Activated naive CD8-positive, alpha-beta T cell (primary cell): ENCODE data around the gene USP4.

Source experiments
- H3K27ac Mint-ChIP-seq: one replicate; pipeline ENCODE4 v1.8.0; 2021; ENCODE audit warnings: mixed read lengths
- H3K27me3 Mint-ChIP-seq: one replicate; pipeline ENCODE4 v1.8.0; 2021; ENCODE audit warnings: mixed read lengths
- H3K36me3 Mint-ChIP-seq: one replicate; pipeline ENCODE4 v1.8.0; 2021; ENCODE audit warnings: mixed read lengths
- H3K4me1 Mint-ChIP-seq: one replicate; pipeline ENCODE4 v1.8.0; 2021; ENCODE audit warnings: low read depth, mixed read lengths
- H3K4me3 Mint-ChIP-seq: one replicate; pipeline ENCODE4 v1.8.0; 2021; ENCODE audit warnings: mild to moderate bottlenecking, mixed read lengths
- H3K9me3 Mint-ChIP-seq: one replicate; pipeline ENCODE4 v1.8.0; 2021; ENCODE audit warnings: low read depth, mixed read lengths

The USP4 gene

GRCh38 chr3:49339941-49340800 is at the start of gene USP4:
Gene USP4 (minus strand): TSS chr3:49340053. CDS start chr3:49340024, 29 bp downstream.
- Mint-ChIP-seq H3K9me3 (no peaks in the 10 kb centered on the region), H3K4me1 (peaks cover 40% of the 10 kb centered on the region), H3K36me3 (no peaks in the 10 kb centered on the region), H3K27ac (peak within 1 kb of the TSS; percentile 99), H3K4me3 (peak within 1 kb of the TSS; percentile 94), H3K27me3 (no peaks in the 10 kb centered on the region)

DNA sequence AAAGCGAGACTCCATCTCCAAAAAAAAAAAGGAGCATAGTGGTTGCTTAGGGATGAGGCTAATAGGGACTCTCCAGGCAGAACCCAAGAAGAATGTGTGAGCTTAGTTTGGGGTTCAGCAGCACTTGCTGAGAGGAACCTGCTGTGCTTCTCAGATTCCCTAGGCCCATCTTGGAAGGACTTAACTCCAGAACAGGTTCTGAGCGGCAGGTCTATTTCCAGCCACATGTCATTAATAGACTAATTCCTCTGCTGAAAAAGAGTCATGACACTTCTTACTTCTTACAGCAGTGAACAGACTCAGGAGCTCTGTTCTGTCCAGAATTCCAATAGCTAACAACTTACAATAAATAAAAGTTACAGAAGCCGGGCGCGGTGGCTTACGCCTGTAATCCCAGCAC is 49.4 kb upstream of the USP4 start:
- no peaks in the 10 kb centered on the region for H3K9me3 Mint-ChIP-seq
- no peaks in the 10 kb centered on the region for H3K27me3 Mint-ChIP-seq
- peaks cover 49% of the 10 kb centered on the region for H3K4me1 Mint-ChIP-seq
- no peak overlapping the region for H3K4me3 Mint-ChIP-seq
- no peak overlapping the region for H3K27ac Mint-ChIP-seq
- no peaks in the 10 kb centered on the region for H3K36me3 Mint-ChIP-seq

DNA sequence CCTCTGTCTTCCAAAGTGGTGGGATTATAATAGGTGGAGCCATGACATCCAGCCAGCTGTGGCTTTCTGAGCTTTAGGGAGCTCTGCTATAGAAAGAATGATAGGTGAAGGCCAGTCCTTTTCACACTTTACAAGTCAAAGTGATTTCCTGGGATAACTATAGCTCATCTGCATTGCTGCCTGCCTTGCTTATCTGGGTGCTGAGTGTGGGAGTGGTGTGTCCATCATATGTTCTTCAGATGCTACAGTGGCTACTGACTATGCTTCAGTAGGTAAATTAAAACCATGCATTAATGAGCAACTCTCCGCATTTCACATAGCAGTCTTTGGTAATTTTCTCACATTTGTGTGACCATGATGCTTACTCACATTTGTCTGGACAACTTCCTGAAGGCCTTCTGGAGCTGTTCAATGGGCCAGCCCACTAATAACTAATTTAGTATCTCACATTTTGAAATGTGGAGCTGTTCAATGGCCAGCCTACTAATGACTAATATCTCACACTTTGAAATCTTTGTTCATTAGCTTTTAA is 48.5 kb upstream of the USP4 start:
- Mint-ChIP-seq H3K27me3 (no peaks in the 10 kb centered on the region), H3K27ac (peak overlapping the region; percentile 46), H3K36me3 (no peaks in the 10 kb centered on the region), H3K4me1 (peaks cover 55% of the 10 kb centered on the region), H3K4me3 (no peak overlapping the region), H3K9me3 (no peaks in the 10 kb centered on the region)

GRCh38 chr3:49387721-49388120 is 47.9 kb upstream of the USP4 start:
- H3K27me3 Mint-ChIP-seq, result no peaks in the 10 kb centered on the region
- no peaks in the 10 kb centered on the region for H3K36me3 Mint-ChIP-seq
- H3K4me1 Mint-ChIP-seq, result peaks cover 52% of the 10 kb centered on the region
- no peak overlapping the region for H3K4me3 Mint-ChIP-seq
- H3K9me3 Mint-ChIP-seq, result no peaks in the 10 kb centered on the region
- peak overlapping the region; percentile 51 for H3K27ac Mint-ChIP-seq

DNA sequence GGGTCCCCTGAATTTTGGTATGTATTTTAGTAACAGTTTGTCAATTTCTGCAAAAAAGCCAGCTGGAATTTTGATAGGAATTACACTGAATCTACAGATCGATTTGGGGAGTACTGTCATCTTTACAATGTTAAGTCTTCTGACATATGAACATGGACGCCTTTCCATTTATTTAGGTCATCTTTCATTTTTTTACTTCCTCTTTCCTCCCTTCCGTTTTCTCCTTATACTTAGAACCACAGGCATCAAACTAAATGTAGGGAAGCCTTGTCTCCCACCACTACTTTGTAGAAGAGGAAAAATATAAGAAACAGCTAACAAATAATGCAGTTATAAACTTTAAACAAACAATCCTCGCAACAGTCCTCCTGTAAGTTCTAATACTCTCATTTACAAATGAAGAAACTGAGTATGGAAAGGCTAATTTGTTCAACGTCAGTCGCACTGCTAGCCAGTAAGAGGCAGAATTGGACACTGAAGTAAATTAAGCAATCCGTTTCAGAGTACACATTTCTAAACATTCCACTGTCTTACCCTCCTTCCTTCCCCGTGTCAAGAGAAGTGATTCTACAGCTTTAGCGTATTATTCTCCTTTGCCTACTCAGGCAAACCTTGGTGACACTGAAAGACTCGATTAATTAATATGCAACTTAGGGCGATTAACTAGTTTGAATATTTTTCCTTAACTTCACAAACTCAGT is 46.4 kb upstream of the USP4 start:
- Mint-ChIP-seq H3K27me3 (no peaks in the 10 kb centered on the region), H3K27ac (peak overlapping the region; percentile 88), H3K4me3 (no peak overlapping the region), H3K4me1 (peaks cover 51% of the 10 kb centered on the region), H3K9me3 (no peaks in the 10 kb centered on the region), H3K36me3 (no peaks in the 10 kb centered on the region)

DNA sequence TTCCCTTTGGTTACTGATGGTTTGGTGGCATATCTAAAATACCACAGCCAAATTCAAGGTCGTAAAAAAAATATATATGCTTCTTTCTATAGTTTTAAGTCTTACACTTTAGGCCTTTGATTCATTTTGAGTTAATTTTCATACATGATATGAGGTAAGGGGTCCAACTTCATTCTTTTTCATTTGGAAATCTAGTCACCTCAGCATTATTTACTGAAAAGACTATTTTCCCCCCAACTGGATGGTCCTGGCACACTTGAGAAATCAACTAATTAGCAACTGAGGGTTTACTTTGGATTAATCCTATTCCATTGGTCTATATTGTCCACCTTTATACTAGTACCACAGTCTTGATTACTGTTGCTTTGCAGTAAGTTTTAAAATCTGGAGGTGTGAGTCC is 45.8 kb upstream of the USP4 start:
- Mint-ChIP-seq H3K27ac (peak overlapping the region; percentile 70), H3K4me1 (peaks cover 53% of the 10 kb centered on the region), H3K9me3 (no peaks in the 10 kb centered on the region), H3K27me3 (no peaks in the 10 kb centered on the region), H3K4me3 (no peak overlapping the region), H3K36me3 (no peaks in the 10 kb centered on the region)

DNA sequence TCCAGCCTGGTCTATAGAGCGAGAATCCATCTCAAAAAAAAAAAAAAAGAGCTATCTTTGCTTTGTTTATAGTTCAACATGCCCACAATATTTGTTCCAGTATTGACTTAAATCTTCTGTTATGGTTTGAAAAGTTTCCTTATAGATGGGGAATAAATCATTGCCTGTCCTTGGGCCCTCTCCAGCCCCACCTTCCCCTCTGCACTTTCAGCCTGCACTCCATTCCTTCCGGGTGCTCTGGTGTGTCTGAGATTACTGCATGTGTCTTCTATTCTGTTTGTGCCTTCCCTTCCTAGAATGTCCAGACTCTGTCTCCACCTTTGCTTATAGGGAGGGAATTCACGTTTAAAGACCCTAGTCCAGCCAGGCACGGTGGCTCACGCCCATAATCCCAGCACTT is 43.5 kb upstream of the USP4 start:
- H3K9me3 Mint-ChIP-seq, result no peaks in the 10 kb centered on the region
- no peak overlapping the region for H3K4me3 Mint-ChIP-seq
- peak overlapping the region; percentile 50 for H3K27ac Mint-ChIP-seq
- H3K27me3 Mint-ChIP-seq, result no peaks in the 10 kb centered on the region
- H3K36me3 Mint-ChIP-seq, result peaks cover 2% of the 10 kb centered on the region
- peaks cover 59% of the 10 kb centered on the region for H3K4me1 Mint-ChIP-seq

GRCh38 chr3:49378249-49378895 is 38.5 kb upstream of the USP4 start:
- peak overlapping the region; percentile 33 for H3K4me3 Mint-ChIP-seq
- peak overlapping the region; percentile 87 for H3K27ac Mint-ChIP-seq
- peaks cover 46% of the 10 kb centered on the region for H3K4me1 Mint-ChIP-seq
- H3K36me3 Mint-ChIP-seq, result peaks cover 3% of the 10 kb centered on the region
- no peaks in the 10 kb centered on the region for H3K27me3 Mint-ChIP-seq
- no peaks in the 10 kb centered on the region for H3K9me3 Mint-ChIP-seq

GRCh38 chr3:49377483-49377882 is 37.6 kb upstream of the USP4 start:
- peaks cover 3% of the 10 kb centered on the region for H3K36me3 Mint-ChIP-seq
- H3K4me1 Mint-ChIP-seq, result peaks cover 45% of the 10 kb centered on the region
- no peaks in the 10 kb centered on the region for H3K9me3 Mint-ChIP-seq
- peak overlapping the region; percentile 72 for H3K27ac Mint-ChIP-seq
- H3K4me3 Mint-ChIP-seq, result no peak overlapping the region
- H3K27me3 Mint-ChIP-seq, result no peaks in the 10 kb centered on the region

GRCh38 chr3:49371946-49372345 is 32.1 kb upstream of the USP4 start:
- H3K4me3 Mint-ChIP-seq, result no peak overlapping the region
- H3K27ac Mint-ChIP-seq, result peak overlapping the region; percentile 28
- H3K4me1 Mint-ChIP-seq, result peaks cover 24% of the 10 kb centered on the region
- no peaks in the 10 kb centered on the region for H3K9me3 Mint-ChIP-seq
- H3K36me3 Mint-ChIP-seq, result peaks cover 3% of the 10 kb centered on the region
- H3K27me3 Mint-ChIP-seq, result no peaks in the 10 kb centered on the region

GRCh38 chr3:49370585-49371290 is 30.9 kb upstream of the USP4 start:
- Mint-ChIP-seq H3K9me3 (no peaks in the 10 kb centered on the region), H3K36me3 (peaks cover 3% of the 10 kb centered on the region), H3K4me3 (no peak overlapping the region), H3K4me1 (peaks cover 19% of the 10 kb centered on the region), H3K27me3 (no peaks in the 10 kb centered on the region), H3K27ac (peak overlapping the region; percentile 59)

DNA sequence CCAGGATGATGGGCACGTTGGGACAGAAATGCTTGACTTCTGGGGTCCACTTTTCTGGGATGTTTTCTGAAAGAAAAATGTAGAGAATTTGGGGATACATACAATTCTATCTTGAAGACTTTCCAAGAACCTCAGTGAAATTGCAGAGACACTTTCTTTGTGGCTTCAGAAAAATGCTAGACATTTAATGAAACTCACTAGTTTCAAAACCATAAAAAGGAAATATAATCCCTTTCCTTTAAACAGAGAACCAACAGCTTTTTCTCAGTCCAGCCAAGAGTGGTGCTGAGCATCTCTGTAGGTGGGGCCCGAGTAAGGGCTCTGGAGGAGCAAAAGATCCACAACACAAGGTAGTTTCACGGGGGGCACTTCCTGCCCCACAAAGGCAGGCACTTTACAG is 22.7 kb upstream of the USP4 start:
- Mint-ChIP-seq H3K4me1 (peaks cover 26% of the 10 kb centered on the region), H3K27me3 (no peaks in the 10 kb centered on the region), H3K4me3 (no peak overlapping the region), H3K9me3 (no peaks in the 10 kb centered on the region), H3K36me3 (peaks cover 8% of the 10 kb centered on the region), H3K27ac (peak overlapping the region; percentile 64)

DNA sequence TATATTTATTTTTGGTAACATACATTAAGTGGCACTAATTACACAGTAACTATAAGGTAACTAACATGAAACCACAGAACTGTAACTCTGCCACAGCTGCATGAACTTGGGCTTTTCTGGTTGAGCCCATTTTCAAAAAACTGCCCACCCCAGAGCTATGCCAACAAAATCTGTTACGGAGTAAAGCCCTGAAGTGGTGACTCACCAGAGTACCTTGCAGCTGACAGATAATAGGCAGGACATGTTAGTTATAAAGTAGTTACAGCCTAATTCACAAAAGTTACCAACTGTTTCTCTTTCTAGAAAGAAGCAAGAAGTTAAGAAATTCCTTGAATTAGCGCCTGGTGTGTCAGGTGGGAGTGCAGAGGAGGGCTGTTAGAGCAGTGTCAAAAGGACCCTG is 19.8 kb upstream of the USP4 start:
- Mint-ChIP-seq H3K27ac (peak overlapping the region; percentile 88), H3K27me3 (no peaks in the 10 kb centered on the region), H3K36me3 (peaks cover 16% of the 10 kb centered on the region), H3K4me3 (peak overlapping the region; percentile 96), H3K9me3 (no peaks in the 10 kb centered on the region), H3K4me1 (peaks cover 34% of the 10 kb centered on the region)

DNA sequence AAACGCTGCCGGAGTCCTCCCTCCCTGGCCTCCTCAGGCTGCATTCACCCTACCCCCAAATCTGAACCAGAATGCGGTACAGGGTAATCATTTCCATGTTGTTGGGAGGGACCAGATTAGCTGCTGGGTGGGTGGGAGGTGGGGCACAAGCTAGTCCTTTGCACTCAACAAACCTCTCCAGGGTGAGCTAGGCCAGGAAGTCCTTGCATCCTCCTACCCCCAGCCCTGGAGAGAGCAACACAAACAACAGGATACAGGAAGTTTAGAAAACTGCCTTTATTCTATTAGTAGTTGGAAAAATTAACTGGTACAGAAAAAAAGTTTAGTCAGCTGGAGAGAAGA is 19.0 kb upstream of the USP4 start:
- H3K27ac Mint-ChIP-seq, result peak overlapping the region; percentile 88
- H3K36me3 Mint-ChIP-seq, result peaks cover 18% of the 10 kb centered on the region
- H3K4me1 Mint-ChIP-seq, result peaks cover 36% of the 10 kb centered on the region
- H3K27me3 Mint-ChIP-seq, result no peaks in the 10 kb centered on the region
- peak overlapping the region; percentile 96 for H3K4me3 Mint-ChIP-seq
- H3K9me3 Mint-ChIP-seq, result no peaks in the 10 kb centered on the region
